ENCODE measurements around the gene PRELID1.
A peak's percentile ranks its signal among the peaks of the same experiment; 100 is the strongest.

Gene PRELID1

DNA sequence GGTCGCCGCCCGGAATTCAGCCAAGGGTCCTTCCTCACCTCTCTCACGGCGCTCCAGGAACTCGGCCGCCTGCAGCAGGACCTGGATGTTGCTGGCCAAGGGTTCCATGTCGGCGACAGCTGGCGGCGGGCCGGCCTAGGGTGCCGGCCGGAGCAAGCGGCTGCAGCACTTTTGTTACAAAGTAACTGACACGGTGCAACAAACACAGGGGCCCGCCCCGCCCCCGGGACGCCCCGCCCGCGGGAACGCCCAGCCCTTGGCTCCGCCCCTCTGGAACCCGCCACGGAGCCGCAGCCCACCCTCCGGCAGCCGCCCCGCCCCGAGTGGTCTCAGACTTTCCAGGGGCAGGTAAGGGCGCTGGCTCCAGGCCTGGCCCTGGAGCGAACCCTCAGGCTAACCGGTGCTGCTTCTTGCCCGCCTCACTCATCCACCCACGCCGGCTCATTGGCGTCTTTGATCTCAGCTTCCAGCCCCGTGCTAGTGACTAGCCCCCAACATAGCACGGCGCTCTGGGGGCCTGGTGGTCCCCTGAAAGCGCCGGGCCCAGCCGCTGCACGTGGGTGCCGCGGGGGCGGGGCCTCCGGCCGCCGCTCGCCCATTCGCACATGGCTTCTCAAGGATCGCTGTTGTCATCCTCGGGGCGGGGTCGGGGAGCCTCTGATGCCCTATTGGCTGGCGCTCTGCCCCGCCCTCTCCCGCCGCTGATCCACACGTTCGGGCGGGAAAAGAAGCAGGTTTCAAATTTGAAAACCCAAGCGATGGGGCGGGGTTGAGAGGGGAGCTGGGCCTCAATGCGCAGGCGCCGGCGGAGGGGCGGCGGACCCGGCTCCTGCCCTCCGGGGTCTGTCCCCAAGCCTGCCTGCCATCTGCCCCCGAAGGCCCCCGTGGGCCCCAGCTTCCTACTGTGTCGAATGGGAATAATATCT, 8.4 kb downstream of the PRELID1 start, which contains the start of gene MXD3:
Gene MXD3 (minus strand): TSS at position 176 of the 926 bp plus-strand sequence. CDS start 68 bp downstream, at position 108.
- Histone ChIP-seq H3K27ac (peak within 1 kb of the TSS; percentile 95), H3K4me3 (ENCODE audit: low read depth in 1 of 2, low read length in 1 of 2) (peak within 1 kb of the TSS; percentile 79 to 99)
- TF ChIP-seq, protein P1, sequence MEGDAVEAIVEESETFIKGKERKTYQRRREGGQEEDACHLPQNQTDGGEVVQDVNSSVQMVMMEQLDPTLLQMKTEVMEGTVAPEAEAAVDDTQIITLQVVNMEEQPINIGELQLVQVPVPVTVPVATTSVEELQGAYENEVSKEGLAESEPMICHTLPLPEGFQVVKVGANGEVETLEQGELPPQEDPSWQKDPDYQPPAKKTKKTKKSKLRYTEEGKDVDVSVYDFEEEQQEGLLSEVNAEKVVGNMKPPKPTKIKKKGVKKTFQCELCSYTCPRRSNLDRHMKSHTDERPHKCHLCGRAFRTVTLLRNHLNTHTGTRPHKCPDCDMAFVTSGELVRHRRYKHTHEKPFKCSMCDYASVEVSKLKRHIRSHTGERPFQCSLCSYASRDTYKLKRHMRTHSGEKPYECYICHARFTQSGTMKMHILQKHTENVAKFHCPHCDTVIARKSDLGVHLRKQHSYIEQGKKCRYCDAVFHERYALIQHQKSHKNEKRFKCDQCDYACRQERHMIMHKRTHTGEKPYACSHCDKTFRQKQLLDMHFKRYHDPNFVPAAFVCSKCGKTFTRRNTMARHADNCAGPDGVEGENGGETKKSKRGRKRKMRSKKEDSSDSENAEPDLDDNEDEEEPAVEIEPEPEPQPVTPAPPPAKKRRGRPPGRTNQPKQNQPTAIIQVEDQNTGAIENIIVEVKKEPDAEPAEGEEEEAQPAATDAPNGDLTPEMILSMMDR (IDR thresholded peaks at IDR 0.05) = peak; percentile 39

DNA sequence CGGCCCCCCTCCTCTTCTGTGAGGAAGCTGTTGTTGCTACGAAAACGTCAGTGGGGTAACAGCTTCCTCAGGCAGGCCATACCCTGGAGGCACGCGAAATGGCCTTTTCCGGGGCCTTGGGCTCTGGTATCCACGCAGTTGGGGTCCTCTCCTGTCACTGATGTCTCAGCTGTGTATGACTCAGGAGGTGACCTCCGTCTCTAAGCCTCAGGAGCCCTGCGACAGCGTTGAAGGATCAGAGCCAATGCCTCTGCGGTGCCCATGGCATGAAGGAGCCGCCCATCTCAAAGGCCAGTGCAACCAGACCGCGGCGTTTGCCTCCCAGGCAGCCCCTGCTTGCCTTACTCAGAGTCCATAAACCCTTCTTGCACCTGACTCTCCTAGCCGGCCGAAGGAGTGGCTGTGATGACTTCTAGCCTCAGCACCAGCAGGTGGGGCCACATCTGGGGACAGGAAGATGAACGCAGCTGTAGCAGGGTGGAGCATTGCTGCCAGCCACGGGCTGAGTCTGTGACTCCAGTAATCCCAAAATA, 9.1 kb downstream of the PRELID1 start:
- H3K27me3 ChIP-seq = no peaks in the 10 kb centered on the region
- H3K4me1 ChIP-seq (ENCODE audit: control insufficient read depth in 1 of 2, insufficient read depth in 1 of 2, low read depth in 1 of 2, low read length in 1 of 2) = peaks cover 63 to 64% of the 10 kb centered on the region in 2 experiments
- no peaks in the 10 kb centered on the region for H3K36me3 ChIP-seq
- H3K27ac ChIP-seq = peak overlapping the region; percentile 95
- TF ChIP-seq, protein P1 (IDR thresholded peaks at IDR 0.05) = no peak
- H3K4me3 ChIP-seq (ENCODE audit: low read depth in 1 of 2, low read length in 1 of 2) = peak overlapping the region; percentile 79 to 99
- no peaks in the 10 kb centered on the region for H3K9me3 ChIP-seq

More for the DNA sequence above, 8.4 kb downstream of the PRELID1 start, which contains the start of gene MXD3:
- H3K4me1 ChIP-seq (ENCODE audit: control insufficient read depth in 1 of 2, insufficient read depth in 1 of 2, low read depth in 1 of 2, low read length in 1 of 2) = peaks cover 63 to 68% of the 10 kb centered on the region in 2 experiments
- H3K9me3 ChIP-seq = no peaks in the 10 kb centered on the region
- H3K27me3 ChIP-seq = no peaks in the 10 kb centered on the region
- H3K36me3 ChIP-seq = no peaks in the 10 kb centered on the region

DNA sequence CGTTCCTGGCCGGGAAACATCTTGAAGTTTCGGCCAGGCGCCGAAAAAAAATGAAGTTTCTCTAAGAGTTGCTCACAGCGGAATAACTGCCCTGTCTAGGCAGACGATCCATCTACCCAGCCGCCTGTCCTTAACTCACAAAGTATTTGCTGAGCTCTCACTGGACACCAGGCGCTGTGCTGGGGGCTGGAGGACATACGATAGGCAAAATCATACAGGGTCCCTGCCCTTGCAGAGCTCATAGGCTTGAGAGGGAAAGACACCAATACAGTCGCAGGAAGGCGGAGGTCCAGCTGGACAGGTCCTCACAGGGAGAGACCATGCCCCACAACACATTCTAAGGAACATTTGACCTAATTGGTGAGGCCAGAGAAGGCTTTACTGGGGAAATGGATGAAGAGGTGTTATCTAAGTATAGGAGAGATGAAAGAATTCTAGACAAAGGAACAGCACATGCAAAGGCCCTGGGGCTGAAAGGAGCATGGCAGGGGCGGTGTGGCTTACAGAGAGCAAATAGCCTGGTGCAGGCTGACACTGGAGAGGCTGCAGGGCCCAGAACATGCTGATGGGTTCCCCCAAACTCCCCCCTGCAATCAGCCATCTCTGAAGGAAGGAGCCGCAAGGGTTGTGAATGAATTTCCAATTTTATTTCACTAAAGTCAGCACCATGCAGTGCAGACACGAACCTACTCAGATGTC, 10.1 kb downstream of the PRELID1 start:
- no peak overlapping the region for H3K4me3 ChIP-seq (ENCODE audit: low read depth in 1 of 2, low read length in 1 of 2)
- TF ChIP-seq, protein P1 (IDR thresholded peaks at IDR 0.05) = no peak
- no peaks in the 10 kb centered on the region for H3K36me3 ChIP-seq
- H3K27me3 ChIP-seq = no peaks in the 10 kb centered on the region
- peak overlapping the region; percentile 95 for H3K27ac ChIP-seq
- H3K9me3 ChIP-seq = no peaks in the 10 kb centered on the region
- peaks cover 62 to 64% of the 10 kb centered on the region in 2 experiments for H3K4me1 ChIP-seq (ENCODE audit: control insufficient read depth in 1 of 2, insufficient read depth in 1 of 2, low read depth in 1 of 2, low read length in 1 of 2)

DNA sequence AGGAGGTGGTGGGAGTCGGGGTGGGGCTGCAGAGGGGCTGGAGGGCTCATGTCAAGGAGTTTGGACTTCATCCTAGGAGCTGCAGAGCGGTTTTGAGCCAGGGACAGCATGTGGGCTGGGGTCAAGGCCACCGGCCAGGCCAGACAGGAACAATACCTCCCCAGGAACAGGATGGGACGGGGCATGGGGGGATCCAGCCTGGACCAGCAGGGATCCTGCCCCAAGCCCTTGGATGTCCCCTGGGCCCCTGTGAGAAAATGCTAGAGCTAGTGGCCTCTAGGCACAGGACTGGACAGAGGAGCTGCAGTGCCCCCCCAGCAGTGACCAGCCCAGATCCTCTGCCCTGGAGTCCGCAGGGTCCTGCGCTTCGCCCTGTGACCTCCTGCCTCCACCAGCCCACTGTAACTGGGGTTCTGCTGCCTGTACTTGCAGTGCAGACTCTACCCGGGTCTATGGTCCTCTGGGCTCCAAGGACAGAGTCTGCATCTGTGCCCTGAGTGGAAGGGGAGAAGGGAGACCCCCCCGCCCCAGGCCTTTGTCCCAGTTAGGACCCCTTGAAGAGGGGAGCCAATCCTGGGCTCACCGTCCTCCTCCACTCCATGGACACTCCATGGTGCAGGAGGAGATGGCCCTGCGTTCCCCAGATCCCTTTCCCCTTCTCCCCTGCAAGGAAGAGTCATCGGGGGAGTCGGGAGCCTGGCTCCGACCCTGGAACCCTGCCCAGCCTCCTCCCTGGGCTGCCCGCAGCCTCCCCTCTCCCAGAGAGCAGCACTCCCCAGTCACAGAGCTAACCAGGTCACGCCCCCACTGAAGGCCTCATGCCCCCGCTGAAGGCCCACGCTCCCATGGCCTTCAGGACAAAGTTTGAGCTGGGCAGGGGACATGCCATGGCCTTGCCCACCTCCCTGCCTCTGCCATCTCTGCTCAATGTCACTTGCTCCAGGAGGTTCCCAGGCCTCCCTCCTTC, 11.1 kb downstream of the PRELID1 start:
- peaks cover 61 to 64% of the 10 kb centered on the region in 2 experiments for H3K4me1 ChIP-seq (ENCODE audit: control insufficient read depth in 1 of 2, insufficient read depth in 1 of 2, low read depth in 1 of 2, low read length in 1 of 2)
- H3K27ac ChIP-seq = no peak overlapping the region
- TF ChIP-seq, protein P1 (IDR thresholded peaks at IDR 0.05) = no peak
- no peaks in the 10 kb centered on the region for H3K36me3 ChIP-seq
- H3K9me3 ChIP-seq = no peaks in the 10 kb centered on the region
- no peak overlapping the region for H3K4me3 ChIP-seq (ENCODE audit: low read depth in 1 of 2, low read length in 1 of 2)
- no peaks in the 10 kb centered on the region for H3K27me3 ChIP-seq

All from neutrophil (primary cell).